GM12874 (cell line): Measurements from ENCODE around the gene IER2.

Experiments
- CTCF ChIP-seq: IDR thresholded peaks from 2 replicates; pipeline ENCODE4 v1.5.1; 2011; ENCODE audit warnings: low read depth, mild to moderate bottlenecking, control low read depth, low read length, moderate library complexity; ENCODE audit not compliant: insufficient read depth

Gene IER2

GRCh38 chr19:13198634-13199033 lies 48.4 kb downstream of the IER2 start:
- TF ChIP-seq CTCF: no peak
